Retinal pigment epithelial cell (primary cell): ENCODE measurements around the gene IL1R1.

ENCODE experiments used
- DNase-seq: peaks from one replicate; pipeline ENCODE4 v3.0.0-alpha.2; 2010; ENCODE audit warnings: low read depth
- H3K4me3 ChIP-seq: 2 replicates; pipeline ENCODE4 v1.5.1; 2011; ENCODE audit warnings: mild to moderate bottlenecking, low read length, control low read depth, moderate library complexity
- CTCF ChIP-seq: conservative IDR thresholded peaks from 2 replicates; pipeline ENCODE4 v1.5.1; 2011; ENCODE audit warnings: low read depth, low read length, control low read depth, inconsistent platforms

IL1R1 gene

GRCh38 chr2:102112692-102113665, 29.6 kb upstream of the IL1R1 start:
- TF ChIP-seq CTCF, result no peak
- no peak overlapping the region for H3K4me3 ChIP-seq
- no peak for DNase-seq

GRCh38 chr2:102114290-102114721, 28.2 kb upstream of the IL1R1 start:
- DNase-seq, result peak; percentile 97
- no peak overlapping the region for H3K4me3 ChIP-seq
- TF ChIP-seq CTCF, result no peak

GRCh38 chr2:102114851-102115497, 27.6 kb upstream of the IL1R1 start:
- no peak overlapping the region for H3K4me3 ChIP-seq
- no peak for TF ChIP-seq CTCF
- peak; percentile 48 for DNase-seq

GRCh38 chr2:102116630-102117471, 25.7 kb upstream of the IL1R1 start:
- no peak for DNase-seq
- H3K4me3 ChIP-seq, result no peak overlapping the region
- TF ChIP-seq CTCF, result no peak

- no peak for TF ChIP-seq CTCF
These were observed 25.1 kb upstream of the IL1R1 start for GRCh38 chr2:102117472-102117858.

GRCh38 chr2:102119255-102119654, 23.3 kb upstream of the IL1R1 start:
- no peak for TF ChIP-seq CTCF
- DNase-seq, result no peak

More at GRCh38 chr2:102117472-102117858, 25.1 kb upstream of the IL1R1 start:
- DNase-seq, result no peak
- H3K4me3 ChIP-seq, result no peak overlapping the region

More at GRCh38 chr2:102119255-102119654, 23.3 kb upstream of the IL1R1 start:
- H3K4me3 ChIP-seq, result no peak overlapping the region
